OCI-LY3 (cell line): ENCODE data around the gene CPED1.

Source experiments
- H2AFZ ChIP-seq: fragments of 200-600, 300-600 bp; shearing (Covaris generic); 2 replicates; pipeline ENCODE4 v1.6.0; 2014; ENCODE audit warnings: antibody characterized with exemption, low read depth, low read length
- H3K27ac ChIP-seq: fragments of 200-600, 300-600 bp; sonication (generic); 2 replicates; pipeline ENCODE4 v1.5.1; 2014; ENCODE audit warnings: mild to moderate bottlenecking, low read length, moderate library complexity, mixed read lengths
- H3K27me3 ChIP-seq: fragments of 200-600, 300-600 bp; sonication (generic); 2 replicates; pipeline ENCODE4 v1.6.1; 2014; ENCODE audit warnings: low read depth, low read length, mixed read lengths
- H3K36me3 ChIP-seq: fragments of 200-600, 300-600 bp; sonication (generic); replicated peaks from 2 replicates; pipeline ENCODE3; 2014; ENCODE audit warnings: low read depth, low read length, mixed read lengths
- H3K4me1 ChIP-seq: fragments of 300-600, 200-600 bp; sonication (generic); 2 replicates; pipeline ENCODE4 v1.6.1; 2014; ENCODE audit warnings: low read length, mixed read lengths
- H3K4me2 ChIP-seq: fragments of 200-600, 300-600 bp; sonication (generic); 2 replicates; pipeline ENCODE4 v1.6.1; 2014; ENCODE audit warnings: low read length, mixed read lengths
- H3K4me3 ChIP-seq: fragments of 300-600, 200-600 bp; sonication (generic); 2 replicates; pipeline ENCODE4 v1.5.1; 2014; ENCODE audit warnings: antibody characterized with exemption, mild to moderate bottlenecking, low read length, moderate library complexity
- H3K79me2 ChIP-seq: fragments of 300-600, 200-600 bp; shearing (Covaris generic); 2 replicates; pipeline ENCODE4 v1.6.1; 2014; ENCODE audit warnings: mild to moderate bottlenecking, low read length, mixed read lengths
- H3K9ac ChIP-seq: fragments of 300-600, 200-600 bp; shearing (Covaris generic); 2 replicates; pipeline ENCODE4 v1.6.0; 2014; ENCODE audit warnings: mild to moderate bottlenecking, low read length, moderate library complexity
- H3K9me3 ChIP-seq: fragments of 200-600, 300-600 bp; shearing (Covaris generic); 2 replicates; pipeline ENCODE4 v1.6.1; 2014; ENCODE audit warnings: low read length, mixed read lengths; ENCODE audit not compliant: insufficient read depth
- H4K20me1 ChIP-seq: fragments of 200-600, 300-600 bp; sonication (generic); 2 replicates; pipeline ENCODE4 v1.6.1; 2016; ENCODE audit warnings: low read length, mixed read lengths; ENCODE audit not compliant: insufficient read depth
- EZH2phosphoT487 ChIP-seq: fragments of 200-600 bp; shearing (Covaris generic); IDR thresholded peaks from 2 replicates; pipeline ENCODE4 v1.6.1; 2018; ENCODE audit warnings: antibody characterized with exemption, mixed run types, low read depth
- TF ChIP-seq, protein P1 (sequence below): fragments of 200-600, 300-600 bp; sonication (generic); IDR thresholded peaks from 2 replicates; pipeline ENCODE4 v1.5.1; 2014; ENCODE audit warnings: antibody characterized with exemption, low read length, low read depth

Gene CPED1

DNA sequence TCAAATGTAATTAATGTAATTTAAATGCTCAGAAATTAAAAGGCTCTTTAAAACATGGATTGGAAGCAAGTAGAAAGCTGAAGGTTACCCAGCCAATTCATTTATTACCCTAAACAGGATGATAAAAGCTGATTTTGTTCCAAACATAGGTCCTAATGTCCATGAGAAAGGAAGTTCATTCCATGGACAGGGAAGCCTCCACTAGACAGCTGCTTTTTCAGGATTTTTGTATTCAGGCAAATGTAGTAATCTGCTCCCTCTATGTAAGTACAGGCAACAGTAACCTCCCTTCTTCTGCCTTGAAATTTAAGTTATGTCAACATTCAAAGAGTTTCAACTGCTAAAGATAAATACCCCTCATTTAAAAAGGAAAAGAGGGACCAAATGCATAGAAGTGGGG, 217.3 kb downstream of the CPED1 start:
- H2AFZ ChIP-seq, result no peak overlapping the region
- no peak for TF ChIP-seq EZH2phosphoT487
- TF ChIP-seq, protein P1, sequence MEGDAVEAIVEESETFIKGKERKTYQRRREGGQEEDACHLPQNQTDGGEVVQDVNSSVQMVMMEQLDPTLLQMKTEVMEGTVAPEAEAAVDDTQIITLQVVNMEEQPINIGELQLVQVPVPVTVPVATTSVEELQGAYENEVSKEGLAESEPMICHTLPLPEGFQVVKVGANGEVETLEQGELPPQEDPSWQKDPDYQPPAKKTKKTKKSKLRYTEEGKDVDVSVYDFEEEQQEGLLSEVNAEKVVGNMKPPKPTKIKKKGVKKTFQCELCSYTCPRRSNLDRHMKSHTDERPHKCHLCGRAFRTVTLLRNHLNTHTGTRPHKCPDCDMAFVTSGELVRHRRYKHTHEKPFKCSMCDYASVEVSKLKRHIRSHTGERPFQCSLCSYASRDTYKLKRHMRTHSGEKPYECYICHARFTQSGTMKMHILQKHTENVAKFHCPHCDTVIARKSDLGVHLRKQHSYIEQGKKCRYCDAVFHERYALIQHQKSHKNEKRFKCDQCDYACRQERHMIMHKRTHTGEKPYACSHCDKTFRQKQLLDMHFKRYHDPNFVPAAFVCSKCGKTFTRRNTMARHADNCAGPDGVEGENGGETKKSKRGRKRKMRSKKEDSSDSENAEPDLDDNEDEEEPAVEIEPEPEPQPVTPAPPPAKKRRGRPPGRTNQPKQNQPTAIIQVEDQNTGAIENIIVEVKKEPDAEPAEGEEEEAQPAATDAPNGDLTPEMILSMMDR, result no peak

DNA sequence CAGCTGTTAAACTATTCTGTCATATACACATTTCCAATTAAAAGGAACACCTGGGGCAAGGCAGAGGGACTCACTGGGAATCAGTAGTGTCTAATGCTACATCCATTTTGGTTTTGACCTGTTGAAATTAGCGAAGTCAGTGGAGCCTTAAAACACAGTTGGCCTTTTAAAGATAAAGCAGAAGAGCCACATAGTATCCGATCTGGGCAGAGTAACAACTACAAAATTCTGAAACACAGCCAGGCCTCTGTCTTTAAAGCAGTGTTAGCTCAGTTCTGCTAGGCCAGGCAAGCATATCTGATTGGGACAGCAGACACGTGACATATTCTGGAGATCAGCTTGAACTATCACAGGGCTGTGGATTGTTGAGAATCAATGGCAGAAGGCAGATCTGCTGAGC, 222.7 kb downstream of the CPED1 start:
- Histone ChIP-seq H4K20me1 (no peaks in the 10 kb centered on the region), H3K4me1 (no peaks in the 10 kb centered on the region), H3K9ac (no peak overlapping the region), H3K4me3 (no peak overlapping the region), H3K79me2 (no peaks in the 10 kb centered on the region), H3K27ac (no peak overlapping the region), H2AFZ (no peak overlapping the region), H3K36me3 (no peaks in the 10 kb centered on the region), H3K27me3 (no peaks in the 10 kb centered on the region), H3K4me2 (no peak overlapping the region), H3K9me3 (no peaks in the 10 kb centered on the region)
- TF ChIP-seq EZH2phosphoT487, result no peak
- TF ChIP-seq, protein P1, result no peak

More for the DNA sequence above, 217.3 kb downstream of the CPED1 start:
- Histone ChIP-seq H3K4me2 (no peak overlapping the region), H4K20me1 (no peaks in the 10 kb centered on the region), H3K9me3 (no peaks in the 10 kb centered on the region), H3K27ac (no peak overlapping the region), H3K4me1 (no peaks in the 10 kb centered on the region), H3K36me3 (no peaks in the 10 kb centered on the region), H3K9ac (no peak overlapping the region), H3K79me2 (no peaks in the 10 kb centered on the region), H3K27me3 (no peaks in the 10 kb centered on the region), H3K4me3 (no peak overlapping the region)

DNA sequence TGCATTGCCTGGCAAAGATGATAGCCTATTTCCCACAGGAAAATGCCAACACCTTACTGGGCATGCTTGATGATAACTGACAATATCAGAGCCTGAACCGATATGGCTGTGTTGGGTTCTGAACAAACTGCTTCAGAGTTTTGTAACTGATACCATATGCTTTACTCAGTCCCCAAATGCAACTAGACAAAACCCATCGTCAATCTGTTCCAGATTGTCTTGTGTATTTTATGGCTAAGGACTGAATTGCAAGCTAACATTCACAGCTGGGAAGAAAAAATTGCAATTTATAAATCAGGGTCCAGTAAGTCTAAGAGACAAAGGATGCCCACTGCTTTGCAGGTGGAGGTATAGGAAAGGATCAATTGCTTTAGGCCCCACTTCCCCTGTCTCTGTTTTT, 223.5 kb downstream of the CPED1 start:
- Histone ChIP-seq H3K4me1 (no peaks in the 10 kb centered on the region), H3K9ac (no peak overlapping the region), H3K4me2 (no peak overlapping the region), H3K36me3 (no peaks in the 10 kb centered on the region), H3K9me3 (no peaks in the 10 kb centered on the region), H3K4me3 (no peak overlapping the region), H4K20me1 (no peaks in the 10 kb centered on the region), H3K27me3 (no peaks in the 10 kb centered on the region), H2AFZ (no peak overlapping the region), H3K79me2 (no peaks in the 10 kb centered on the region), H3K27ac (no peak overlapping the region)
- TF ChIP-seq EZH2phosphoT487, result no peak
- TF ChIP-seq, protein P1, result no peak

DNA sequence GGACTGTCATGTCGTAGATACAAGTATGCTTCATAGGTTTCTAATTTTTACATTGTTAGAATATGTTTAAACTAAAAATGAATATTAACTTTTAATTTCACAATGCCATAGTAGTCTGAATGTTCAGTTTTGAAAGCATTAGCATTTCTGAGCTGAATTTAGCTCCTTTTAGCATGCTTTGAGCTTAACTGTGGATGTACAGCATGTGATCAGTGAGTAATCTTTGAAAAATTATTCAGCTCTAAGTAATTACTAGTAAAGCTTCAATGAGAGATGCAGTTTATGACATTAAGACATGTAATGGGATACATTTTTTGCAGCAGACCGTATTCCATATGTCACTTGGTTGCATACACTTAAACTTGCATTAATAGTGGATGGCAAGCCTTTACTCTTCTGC, 226.1 kb downstream of the CPED1 start:
- Histone ChIP-seq H3K9me3 (no peaks in the 10 kb centered on the region), H2AFZ (no peak overlapping the region)
- TF ChIP-seq, protein P1, result no peak
- no peak for TF ChIP-seq EZH2phosphoT487

More for the DNA sequence above, 226.1 kb downstream of the CPED1 start:
- no peaks in the 10 kb centered on the region for H3K27me3 ChIP-seq
- H3K27ac ChIP-seq, result no peak overlapping the region
- H3K4me2 ChIP-seq, result no peak overlapping the region
- no peaks in the 10 kb centered on the region for H3K36me3 ChIP-seq
- no peaks in the 10 kb centered on the region for H3K4me1 ChIP-seq
- no peak overlapping the region for H3K9ac ChIP-seq
- no peaks in the 10 kb centered on the region for H4K20me1 ChIP-seq
- no peaks in the 10 kb centered on the region for H3K79me2 ChIP-seq
- H3K4me3 ChIP-seq, result no peak overlapping the region
